ENCODE data around the gene KATNIP.
"Not testable (repeated sequence)": the region's sequence is repeated elsewhere in the genome, so short reads cannot be mapped to it uniquely, and the experiment has no call there.

The KATNIP gene

DNA sequence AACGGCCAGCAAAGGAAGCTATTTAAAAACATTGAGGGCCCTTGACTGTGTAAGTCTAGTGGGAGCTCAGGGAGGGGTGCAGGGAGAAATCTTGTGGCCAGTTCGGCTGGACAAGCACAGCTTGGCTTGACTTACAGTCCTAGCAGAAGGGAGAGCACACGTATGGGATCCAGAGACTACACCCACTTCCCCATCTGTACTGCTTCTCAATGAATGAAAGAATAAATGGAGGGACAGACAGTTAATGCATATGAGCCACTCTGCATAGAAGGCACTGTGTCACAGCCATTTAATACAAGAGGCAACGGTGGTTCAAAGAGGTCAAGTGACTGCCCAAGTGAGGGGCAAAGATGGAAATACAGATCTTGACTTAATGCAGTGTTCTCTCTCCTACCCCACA is 15.7 kb upstream of the KATNIP start:
- DNase-seq (ENCODE audit: low read depth in 2 of 2): no peak

DNA sequence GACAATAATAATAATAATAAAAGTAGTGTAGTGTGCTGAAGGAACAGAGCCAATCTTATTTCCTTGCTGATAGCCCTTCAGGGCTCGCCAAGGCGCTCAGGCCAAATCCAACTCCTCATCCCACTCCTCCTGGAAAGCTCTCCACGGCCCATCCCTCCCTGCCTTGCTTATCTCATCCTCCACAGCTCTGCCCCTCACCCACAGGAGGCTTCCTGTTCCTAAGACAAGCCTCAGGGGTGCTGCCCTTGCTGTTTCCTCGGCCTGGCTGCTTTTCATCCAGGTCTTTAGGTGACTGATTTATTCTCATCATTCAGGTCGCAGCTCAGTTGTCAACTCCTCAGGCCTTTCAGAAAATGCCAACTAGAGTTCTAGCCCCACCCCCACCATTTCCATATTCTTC is 11.4 kb upstream of the KATNIP start:
- DNase-seq (ENCODE audit: low read depth in 2 of 2): no peak

DNA sequence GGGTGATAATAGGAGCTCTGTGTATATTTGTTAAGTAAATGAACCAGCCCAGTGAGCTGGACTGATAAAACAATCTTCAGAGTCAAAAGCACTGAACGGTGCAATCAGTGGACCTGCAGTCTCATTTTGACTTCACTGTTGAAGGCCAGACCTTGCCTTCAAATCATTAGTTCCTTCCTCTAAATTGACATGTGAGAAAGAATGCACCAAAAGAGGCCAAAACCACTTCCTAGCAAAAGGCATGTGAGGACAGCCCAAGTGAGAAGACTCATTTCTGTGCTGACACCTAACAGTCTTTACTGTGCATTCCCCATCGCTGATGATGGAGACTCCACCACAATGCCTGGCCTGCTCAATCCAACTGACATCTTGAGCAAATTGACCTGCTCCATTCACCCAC is 10.8 kb upstream of the KATNIP start:
- DNase-seq (ENCODE audit: low read depth in 2 of 2): no peak

DNA sequence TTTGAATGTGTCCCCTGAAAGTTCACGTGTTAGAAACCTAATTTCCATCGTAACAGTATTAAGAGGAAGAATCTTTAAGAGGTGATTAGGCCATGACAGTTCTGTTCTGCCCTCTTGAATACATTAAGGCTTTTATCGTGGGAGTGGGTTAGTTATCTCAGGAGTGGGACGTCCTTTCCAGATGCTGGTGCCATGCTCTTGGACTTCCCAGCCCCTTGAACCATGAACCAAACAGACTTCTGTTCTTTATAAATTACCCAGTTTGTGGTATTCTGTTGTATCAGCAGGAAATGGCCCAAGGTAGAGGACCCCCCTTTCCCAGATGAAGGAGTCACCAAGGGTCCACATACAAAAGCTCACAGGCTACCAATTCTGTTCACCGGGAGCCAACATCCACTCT is 10.3 kb upstream of the KATNIP start:
- no peak for DNase-seq (ENCODE audit: low read depth in 2 of 2)

DNA sequence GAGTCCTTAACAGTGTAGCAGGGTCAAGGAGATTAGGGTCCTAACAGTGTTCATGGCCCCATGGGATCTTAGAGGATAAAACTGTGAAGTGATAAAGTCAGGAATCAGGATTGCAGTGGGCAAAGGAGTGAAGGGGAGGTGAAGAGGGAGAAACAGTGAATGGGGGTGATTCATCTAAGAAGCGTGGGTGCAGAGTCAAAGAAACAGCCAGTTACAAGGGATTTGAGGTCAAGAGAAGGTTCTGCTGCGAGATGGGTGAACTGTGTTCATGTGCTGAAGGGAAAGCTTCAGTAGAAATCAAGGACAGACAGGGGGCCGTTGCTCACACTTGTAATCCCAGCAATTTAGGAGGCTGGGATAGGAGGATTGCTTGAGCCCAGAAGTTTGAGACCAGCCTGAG is 6.1 kb upstream of the KATNIP start:
- DNase-seq (ENCODE audit: low read depth in 2 of 2): no peak

DNA sequence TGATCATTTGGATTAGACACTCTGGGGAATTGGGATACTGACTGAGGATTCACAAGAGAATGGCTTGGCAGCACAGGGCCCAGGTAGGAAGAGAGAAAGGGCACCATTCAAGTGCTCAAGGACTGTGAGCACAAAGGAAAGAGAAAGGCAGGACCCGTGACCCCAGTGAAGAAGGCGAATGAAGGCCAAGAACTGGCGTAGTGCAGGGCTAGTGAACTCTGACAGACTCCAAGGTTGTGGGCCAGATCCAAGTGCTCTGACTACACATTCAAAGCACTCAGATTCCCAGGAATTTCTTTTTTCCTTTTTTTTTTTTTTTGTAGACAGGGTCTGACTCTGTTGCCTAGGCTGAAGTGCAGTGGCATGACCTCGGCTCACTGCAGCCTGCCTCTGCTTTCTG is 5.3 kb upstream of the KATNIP start:
- DNase-seq (ENCODE audit: low read depth in 2 of 2): no peak

DNA sequence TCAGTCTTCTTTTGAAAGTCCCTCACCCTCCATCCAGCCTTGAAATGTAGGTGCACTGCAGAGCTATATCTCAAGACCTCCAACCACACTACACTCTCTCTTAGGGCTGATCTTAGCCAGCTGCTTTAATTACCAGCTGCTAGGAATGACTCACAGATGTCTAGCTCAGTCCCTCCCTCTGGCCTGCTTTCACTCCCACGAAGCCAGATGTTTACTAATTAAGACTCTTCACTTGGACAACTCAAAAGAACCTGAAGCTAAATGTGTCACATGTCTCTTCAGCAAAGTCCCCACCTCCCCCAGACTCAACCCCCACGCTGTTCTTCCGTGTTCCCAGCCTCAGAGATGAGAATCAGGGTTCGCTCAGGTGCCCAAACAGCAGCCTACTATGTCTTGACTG is 2.8 kb upstream of the KATNIP start:
- DNase-seq (ENCODE audit: low read depth in 2 of 2): peak; percentile 17 to 26

DNA sequence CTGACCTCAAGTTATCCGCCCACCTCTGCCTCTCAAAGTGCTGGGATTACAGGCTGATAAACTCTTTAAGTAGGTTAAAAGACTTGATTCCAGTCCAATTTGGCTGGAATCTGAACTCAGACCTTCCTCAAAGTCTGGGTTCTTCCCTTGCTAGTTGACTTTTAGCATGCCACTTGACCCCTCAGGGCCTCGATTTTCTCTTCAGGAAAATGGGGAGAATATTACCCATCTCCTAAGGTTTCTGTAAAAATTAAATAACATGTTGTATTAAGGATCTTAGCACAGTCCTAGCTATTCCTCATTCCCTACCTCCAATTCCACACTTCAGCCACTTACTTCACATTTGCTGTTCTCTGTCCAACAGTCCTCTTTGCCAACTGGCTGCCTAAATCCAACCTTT is 2.1 kb upstream of the KATNIP start:
- DNase-seq (ENCODE audit: low read depth in 2 of 2): no peak

DNA sequence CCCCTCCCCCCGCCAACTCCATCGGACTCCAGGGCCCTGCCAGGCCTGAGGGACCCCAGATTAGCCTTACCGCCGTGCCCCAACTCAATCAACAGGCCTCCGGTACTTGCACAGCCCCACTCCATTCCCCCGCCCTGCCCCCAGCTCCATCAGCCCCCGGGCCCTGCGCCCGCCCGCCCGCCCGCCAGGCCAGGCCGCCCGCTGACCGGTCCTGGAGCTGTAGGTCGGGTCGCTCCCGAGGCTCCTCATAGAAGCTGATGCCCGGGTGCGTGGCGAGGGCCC is 539 bp upstream of the KATNIP start:
- DNase-seq (ENCODE audit: low read depth in 2 of 2): no peak

DNA sequence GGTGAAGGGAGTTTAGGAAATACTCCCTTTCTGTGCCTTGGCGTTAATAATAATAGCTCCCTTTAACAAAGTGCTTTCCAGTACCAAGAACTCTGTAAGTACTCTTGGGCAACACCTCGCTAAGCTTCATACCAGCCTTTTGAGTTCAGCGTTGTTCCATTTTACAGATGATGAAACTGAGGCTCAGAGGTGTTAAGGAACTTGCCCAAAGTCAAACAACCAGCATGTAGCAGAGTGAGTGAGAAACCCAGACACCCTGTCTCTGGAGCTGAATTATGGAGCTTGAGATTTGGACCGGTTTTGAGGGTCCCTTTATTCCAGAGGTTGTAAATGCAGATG is 607 bp downstream of the KATNIP start:
- no peak for DNase-seq (ENCODE audit: low read depth in 2 of 2)

DNA sequence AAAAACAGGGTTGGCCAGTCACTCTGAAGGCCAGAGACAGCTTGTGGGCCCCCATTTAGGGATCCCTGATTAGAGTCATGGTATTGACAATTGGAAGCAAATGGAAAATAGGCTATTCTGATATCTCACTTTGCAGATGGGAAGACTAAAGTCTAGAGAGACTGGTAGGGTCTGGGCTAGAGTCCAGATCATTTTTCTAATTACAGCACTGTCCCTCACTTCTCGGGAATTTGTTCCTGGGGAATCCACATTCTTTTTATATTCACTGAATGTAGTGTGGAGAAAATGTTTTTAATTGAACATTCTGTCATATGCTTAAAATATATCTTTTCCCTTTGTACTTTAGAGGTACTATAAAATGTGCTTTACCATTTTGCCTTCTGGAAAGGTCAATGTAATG is 1.1 kb downstream of the KATNIP start:
- DNase-seq (ENCODE audit: low read depth in 2 of 2): no peak

DNA sequence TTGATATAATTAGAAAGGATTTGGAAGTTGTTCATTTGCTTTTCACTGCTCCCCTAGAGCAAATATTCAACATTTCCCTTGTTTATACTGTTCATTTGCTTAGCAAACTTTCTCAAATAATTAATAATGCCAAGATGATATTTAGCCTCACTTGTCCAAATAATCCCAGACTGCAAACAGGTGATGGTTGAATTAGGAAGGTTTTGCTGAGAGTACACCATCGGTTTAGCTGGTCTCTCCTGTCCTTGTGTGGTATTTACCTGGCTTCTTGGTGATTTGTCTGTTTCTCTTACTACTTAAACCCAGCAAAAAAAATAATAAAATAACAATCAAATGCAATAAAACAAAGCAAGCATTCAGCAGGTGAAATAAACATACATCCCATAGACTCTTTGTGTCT is 6.5 kb downstream of the KATNIP start:
- no peak for DNase-seq (ENCODE audit: low read depth in 2 of 2)

DNA sequence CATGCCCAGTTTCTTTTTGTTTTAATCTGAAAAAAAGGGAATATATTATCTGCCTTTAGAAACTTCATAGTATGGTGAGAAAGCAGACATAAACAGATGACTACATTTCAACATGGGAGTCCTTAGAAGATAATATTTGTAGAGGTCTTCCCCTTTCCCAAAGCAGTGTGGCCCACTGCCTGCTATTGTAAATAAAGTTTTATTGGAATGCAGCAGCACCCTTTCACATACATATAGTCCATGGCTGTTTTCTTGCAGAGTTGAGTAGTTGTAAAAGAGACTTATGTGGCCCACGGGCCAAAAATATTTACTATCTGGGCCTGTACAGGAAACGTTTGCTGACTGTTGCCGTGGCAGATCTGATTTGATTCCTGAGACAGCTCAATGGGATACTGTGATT is 8.5 kb downstream of the KATNIP start:
- no peak for DNase-seq (ENCODE audit: low read depth in 2 of 2)

DNA sequence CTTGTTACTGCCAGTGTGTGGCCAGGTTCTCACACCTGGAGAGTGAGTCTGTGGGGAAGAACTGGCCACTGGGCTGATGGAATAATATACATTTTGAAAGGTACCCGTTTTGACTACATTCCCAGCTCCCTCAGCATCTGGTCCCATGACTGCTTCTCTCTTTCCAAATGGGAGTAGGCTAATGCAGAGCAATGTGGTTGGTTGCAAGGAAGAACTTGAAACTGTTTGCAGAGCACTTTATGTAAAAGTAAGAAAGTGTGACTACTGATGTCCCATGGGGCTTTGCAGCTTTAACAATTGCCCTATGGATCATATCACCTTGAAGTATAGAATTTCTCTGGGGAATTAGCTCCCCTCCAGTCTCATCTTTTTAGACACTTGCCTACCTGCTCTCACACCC is 9.0 kb downstream of the KATNIP start:
- no peak for DNase-seq (ENCODE audit: low read depth in 2 of 2)

DNA sequence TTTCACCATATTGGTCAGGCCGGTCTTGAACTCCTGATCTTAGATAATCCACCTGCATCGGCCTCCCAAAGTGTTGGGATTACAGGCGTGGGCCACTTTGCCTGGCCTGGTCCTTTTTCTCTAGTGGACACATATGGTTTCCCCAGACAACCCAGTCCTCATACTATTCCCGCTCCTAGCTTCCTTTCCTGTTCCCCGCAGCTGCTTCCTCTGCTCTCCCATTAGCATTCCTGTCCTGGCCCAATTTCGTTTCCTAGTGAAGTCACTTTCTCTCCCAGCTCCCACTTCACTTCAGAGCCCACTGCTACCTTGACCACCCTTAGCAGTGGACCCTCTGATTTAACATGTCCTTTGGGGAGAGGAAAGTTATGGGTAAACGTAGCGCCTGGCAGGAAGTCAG is 11.3 kb downstream of the KATNIP start:
- DNase-seq (ENCODE audit: low read depth in 2 of 2): no peak

DNA sequence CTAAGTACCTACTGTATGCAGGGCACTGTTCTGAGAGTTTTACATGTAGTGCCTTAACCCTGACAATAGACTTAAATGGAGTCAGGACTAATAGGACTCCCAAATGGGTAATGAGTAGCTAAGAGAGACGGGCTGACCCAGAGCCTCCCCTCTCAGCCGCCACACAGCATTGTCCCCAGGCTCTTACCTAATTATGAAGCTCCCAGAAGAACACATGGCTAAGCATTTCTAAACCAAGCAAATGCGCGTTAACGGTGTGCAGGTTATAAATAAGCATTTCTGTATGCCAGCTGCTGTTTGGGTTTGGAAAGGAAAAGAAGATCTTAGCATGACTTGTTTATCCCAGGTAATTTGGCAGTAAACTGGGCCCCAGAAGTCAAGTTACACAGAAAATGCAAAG is 14.3 kb downstream of the KATNIP start:
- DNase-seq (ENCODE audit: low read depth in 2 of 2): no peak

DNA sequence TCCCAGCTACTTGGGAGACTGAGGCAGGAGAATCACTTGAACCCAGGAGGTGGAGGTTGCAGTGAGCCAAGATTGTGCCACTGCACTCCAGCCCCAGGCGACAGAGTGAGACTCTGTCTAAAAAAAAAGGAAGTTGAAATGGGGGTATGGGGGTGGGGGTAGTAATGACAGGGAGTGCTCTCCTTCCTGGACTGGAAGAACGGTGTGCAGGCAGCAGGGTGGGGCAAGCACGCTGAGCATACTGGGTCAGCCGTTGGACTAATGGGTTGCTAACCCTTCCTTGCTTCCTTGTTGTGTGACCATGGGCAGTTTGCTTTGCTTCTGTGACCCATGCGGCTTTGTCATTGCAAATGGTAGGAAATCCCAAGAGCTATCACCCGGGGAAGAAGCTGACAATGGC is 16.5 kb downstream of the KATNIP start:
- no peak for DNase-seq (ENCODE audit: low read depth in 2 of 2)

DNA sequence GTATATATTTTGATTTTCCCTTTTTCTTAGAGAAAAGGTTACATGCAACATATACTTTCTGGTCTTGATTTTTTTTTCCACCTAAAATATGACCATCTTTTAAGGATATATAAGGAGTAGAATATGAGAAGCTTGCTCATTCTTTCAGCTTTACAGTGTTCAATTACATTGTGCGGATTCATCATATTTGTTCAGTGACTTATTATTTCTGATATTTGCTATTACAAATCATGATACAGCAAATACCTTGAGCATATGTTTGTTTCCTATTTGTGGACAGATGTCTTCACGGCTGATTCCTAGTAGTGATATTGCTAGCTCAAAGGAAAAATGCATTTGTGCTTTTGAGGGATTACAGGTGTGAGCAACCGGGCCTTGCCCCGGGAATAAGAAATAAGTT is 18.1 kb downstream of the KATNIP start:
- no peak for DNase-seq (ENCODE audit: low read depth in 2 of 2)

DNA sequence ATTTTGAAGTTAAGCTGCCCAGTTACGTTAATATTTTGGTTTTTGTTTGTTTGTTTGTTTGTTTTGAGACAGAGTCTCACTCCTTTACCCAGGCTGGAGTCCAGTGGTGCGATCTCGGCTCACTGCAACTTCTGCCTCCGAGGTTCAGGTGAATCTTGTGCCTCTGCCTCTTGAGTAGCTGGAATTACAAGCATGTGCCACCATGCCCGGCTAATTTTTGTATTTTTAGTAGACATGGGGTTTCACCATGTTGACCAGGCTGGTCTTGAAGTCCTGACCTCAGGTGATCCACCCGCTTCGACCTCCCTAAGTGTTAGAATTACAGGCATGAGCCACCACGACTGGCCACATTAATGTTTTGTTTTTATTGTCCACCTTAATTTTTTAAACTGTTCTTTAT is 21.0 kb downstream of the KATNIP start:
- DNase-seq (ENCODE audit: low read depth in 2 of 2): not testable (repeated sequence)

DNA sequence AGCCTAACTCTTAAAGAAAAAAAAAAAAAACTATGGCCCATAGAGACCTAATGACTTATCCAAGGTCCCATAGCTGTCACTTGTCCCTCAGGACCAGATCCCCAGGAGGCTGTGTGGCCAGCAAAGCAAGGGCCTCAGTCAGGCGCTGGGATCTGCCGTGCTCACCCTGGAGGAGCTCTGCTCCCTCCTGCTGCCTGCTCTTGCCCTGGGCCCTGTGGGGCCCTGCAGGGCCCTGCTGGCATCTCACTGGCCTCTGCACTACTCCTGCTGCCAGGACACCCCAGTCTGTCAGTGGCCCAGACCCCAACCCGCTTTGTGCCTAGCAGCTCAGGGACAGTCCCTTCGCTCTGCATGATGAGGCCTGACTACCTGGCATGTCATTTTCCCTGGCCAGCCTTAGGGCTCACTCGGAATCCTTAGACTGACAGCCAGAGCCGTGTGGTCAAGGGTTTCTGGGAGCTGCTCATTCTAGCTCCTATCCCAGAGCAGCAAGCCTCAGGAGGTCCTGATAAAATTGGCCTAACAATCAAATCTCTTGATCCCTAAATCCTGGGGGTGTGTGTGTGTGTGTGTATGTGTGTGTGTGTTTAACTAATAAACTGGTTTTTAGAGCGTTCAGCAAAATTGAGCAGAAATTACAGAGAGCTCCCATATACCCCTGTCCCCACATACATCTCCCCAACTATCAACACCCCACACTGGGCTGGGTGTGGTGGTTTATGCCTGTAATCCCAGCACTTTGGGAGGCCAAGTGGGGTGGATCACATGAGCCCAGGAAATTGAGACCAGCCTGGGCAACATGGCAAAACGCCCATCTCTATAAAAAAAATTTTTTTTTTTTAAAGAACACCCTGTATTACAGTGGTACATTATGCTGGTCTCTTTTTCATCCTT is 21.7 kb downstream of the KATNIP start:
- DNase-seq (ENCODE audit: low read depth in 2 of 2): no peak

DNA sequence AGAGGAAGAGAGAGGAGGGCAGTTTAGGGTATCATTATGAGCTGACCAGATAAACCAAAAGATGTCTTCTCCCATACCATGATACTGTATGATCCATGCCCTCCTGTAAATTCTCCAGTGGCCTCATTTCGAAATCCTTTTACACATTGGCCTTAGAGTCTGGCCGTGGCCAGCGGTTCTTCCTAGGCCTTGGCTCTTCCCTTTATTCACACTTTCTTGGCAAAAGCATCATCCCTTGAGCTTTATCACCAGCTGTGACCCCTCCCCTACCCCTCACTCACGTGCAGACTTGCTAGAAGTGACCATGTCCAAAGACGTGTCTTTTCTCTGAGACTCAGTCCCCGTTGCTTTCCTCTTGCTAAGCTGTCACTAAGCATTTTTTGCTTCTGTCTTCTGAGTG is 22.8 kb downstream of the KATNIP start:
- no peak for DNase-seq (ENCODE audit: low read depth in 2 of 2)

DNA sequence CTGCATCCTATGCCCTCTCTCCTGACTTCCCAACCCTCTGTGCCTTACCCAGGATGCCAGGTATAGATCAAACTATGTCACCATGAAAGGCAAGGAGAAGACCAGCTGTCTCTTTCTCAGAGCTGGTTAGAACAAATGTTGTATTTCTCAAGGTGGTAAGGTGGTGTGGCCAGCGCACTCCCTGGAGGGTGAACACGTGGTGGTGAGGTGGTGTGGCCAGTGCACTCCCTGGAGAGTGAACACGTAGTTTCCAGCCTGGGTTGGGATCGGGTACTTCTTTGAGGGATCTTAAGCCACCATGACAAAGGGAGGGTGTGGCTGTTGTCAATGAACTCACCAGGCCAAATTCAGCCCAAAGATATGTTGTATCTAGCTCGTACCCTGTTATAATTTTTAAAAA is 26.8 kb downstream of the KATNIP start:
- no peak for DNase-seq (ENCODE audit: low read depth in 2 of 2)

DNA sequence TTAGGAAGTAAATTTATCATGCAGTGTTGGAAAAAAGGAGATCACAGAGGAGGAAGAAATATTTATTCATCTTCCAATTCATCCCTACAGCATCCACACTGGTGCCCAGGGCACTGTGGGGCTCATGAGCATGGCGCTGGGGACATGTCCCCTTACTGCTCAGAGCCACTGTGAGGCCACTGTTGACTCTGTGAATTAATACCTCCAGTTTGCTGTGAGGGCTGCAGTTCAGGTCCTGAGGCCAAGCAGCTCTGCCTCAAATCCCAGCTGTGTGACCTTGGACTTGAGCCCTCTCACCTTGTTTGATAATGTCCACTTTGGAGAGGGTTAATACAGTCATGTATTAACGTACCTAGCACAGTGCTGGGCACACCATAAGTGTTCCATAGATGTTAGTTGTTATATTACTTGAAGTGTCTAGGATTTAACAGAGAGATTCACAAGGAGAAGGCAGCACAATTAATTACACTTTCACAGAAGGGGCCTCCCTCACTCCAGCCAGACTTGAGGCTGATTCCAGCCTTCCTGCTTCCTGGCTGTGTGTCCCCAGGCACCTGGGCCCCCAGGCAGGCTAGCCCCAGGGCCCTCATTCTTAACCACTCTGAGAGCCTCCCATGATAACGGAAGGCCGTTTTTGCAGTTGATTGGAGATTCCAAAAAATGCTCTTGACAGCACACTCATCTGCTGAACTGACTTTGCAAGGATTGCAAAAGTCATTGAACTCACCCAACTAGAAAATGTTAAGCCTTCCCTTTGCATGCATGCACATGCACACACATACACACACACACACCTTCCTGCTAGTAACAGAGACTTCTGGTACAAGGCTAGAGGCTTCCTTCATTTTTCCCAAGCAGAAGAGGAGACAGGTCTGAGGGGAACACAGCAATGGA is 29.4 kb downstream of the KATNIP start:
- DNase-seq (ENCODE audit: low read depth in 2 of 2): peak; percentile 12
